HFFc6 (cell line): ENCODE data around the gene SLC12A8. TPM values are rescaled to one million over a fixed set of nuclear protein-coding genes. Genes with fewer than 3 reads are reported as not detected.

Experiments
- DNase-seq: peaks from one replicate; pipeline ENCODE4 v3.0.0-alpha.2; 2018
- H3K27ac Mint-ChIP-seq: 2 replicates; pipeline ENCODE4 v1.8.0; 2020; ENCODE audit warnings: mild to moderate bottlenecking, mixed read lengths
- H3K27me3 Mint-ChIP-seq: 2 replicates; pipeline ENCODE4 v1.8.0; 2021; ENCODE audit warnings: mild to moderate bottlenecking, moderate library complexity, mixed read lengths; ENCODE audit not compliant: insufficient read depth
- H3K36me3 Mint-ChIP-seq: 2 replicates; pipeline ENCODE4 v1.8.0; 2021; ENCODE audit warnings: low read depth, mixed read lengths
- H3K4me1 Mint-ChIP-seq: 2 replicates; pipeline ENCODE4 v1.8.0; 2020; ENCODE audit warnings: low read depth, mixed read lengths
- H3K4me3 Mint-ChIP-seq: 2 replicates; pipeline ENCODE4 v1.8.0; 2020; ENCODE audit warnings: mild to moderate bottlenecking, moderate library complexity, mixed read lengths
- H3K9me3 Mint-ChIP-seq: 2 replicates; pipeline ENCODE4 v1.8.0; 2020; ENCODE audit warnings: mild to moderate bottlenecking, mixed read lengths
- total RNA-seq, 6 experiments: library from RNA; stranded (reverse); fragmentation: NEBNext Ultra II Directional; extraction: Animal tissue kit (Norgen Biotek cat#: 25700); gene quantifications; 2 replicates in 1 of 6; 3 replicates in 5 of 6; pipeline ENCODE4 v1.2.3, GENCODE V29; 2021
- TF ChIP-seq, protein P1 (sequence below): fragments of 200-600 bp; sonication (generic); IDR thresholded peaks from 2 replicates; pipeline ENCODE4 v1.5.0; 2021; ENCODE audit warnings: antibody characterized with exemption, mild to moderate bottlenecking

Gene SLC12A8
- total RNA-seq, 6 experiments from 2014 or later, result 1.8 to 4.6 (median 3.7) TPM

DNA sequence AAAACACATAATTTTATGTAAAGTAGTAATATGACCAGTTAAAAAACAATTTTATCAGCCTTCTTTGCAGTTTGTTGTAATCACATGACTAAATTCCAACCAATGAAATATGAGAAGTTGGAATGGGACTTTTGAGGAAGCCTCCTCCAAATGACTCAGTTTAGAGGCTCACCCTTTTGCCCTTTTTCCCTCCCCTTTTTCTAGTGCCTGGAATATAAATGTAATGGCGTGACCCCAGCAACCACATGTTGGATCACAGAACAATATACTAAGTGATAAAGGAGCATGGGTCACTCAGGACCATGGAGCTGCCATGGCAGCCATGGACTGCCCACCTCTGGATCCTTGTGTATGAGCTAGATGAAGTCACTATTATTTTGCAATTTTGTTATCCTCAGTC, 107.9 kb downstream of the SLC12A8 start:
- Mint-ChIP-seq H3K9me3 (peaks cover 8% of the 10 kb centered on the region; the same call in 1 of the 2 replicates), H3K27me3 (peaks cover 4% of the 10 kb centered on the region; the same call in 1 of the 2 replicates), H3K4me3 (no peak overlapping the region), H3K36me3 (peaks cover 22% of the 10 kb centered on the region), H3K27ac (no peak overlapping the region), H3K4me1 (peaks cover 50% of the 10 kb centered on the region)
- DNase-seq, result no peak
- TF ChIP-seq, protein P1, sequence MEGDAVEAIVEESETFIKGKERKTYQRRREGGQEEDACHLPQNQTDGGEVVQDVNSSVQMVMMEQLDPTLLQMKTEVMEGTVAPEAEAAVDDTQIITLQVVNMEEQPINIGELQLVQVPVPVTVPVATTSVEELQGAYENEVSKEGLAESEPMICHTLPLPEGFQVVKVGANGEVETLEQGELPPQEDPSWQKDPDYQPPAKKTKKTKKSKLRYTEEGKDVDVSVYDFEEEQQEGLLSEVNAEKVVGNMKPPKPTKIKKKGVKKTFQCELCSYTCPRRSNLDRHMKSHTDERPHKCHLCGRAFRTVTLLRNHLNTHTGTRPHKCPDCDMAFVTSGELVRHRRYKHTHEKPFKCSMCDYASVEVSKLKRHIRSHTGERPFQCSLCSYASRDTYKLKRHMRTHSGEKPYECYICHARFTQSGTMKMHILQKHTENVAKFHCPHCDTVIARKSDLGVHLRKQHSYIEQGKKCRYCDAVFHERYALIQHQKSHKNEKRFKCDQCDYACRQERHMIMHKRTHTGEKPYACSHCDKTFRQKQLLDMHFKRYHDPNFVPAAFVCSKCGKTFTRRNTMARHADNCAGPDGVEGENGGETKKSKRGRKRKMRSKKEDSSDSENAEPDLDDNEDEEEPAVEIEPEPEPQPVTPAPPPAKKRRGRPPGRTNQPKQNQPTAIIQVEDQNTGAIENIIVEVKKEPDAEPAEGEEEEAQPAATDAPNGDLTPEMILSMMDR, result no peak

DNA sequence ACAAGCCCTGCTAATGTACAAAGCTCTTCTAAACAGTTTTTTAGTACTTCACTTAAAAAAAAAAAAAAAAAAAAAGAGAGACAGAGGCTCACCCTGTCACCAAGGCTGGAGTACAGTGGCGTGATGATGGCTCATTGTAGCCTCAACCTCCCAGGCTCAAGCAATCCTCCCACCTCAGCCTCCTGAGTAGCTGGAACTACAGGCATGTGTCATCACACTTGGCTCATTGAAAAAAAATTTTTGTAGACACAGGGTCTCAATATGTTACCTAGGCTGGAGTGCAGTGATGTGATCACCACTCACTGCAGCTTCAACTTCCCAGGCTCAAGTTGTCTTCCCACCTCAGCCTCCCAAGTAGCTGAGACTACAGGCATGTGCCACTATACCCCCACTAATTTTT, 109.1 kb downstream of the SLC12A8 start:
- Mint-ChIP-seq H3K27me3 (peaks cover 4% of the 10 kb centered on the region; the same call in 1 of the 2 replicates), H3K27ac (no peak overlapping the region), H3K9me3 (peaks cover 8% of the 10 kb centered on the region; the same call in 1 of the 2 replicates), H3K36me3 (peaks cover 22% of the 10 kb centered on the region), H3K4me3 (no peak overlapping the region), H3K4me1 (peaks cover 47% of the 10 kb centered on the region)
- DNase-seq, result no peak
- TF ChIP-seq, protein P1, result no peak

DNA sequence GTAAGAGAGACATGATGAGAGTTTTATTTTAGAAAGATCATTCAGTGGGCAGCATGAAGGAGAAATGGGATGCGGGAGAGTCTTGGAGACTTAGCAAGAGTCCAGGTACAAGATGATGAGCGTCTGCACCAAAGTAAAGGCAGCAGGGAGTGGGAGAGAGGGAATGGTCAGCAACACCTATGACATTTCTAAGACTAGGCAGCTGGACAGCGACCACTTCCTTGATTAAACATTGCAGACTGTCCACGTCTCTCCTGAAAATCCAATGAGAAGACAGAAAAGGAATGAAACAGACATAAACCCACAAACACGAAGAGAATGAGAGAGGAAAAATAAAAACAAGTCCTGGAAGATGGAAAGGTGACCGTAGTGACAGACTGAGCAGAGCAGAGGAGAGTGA, 110.1 kb downstream of the SLC12A8 start:
- no peak for DNase-seq
- H3K9me3 Mint-ChIP-seq, result peaks cover 8% of the 10 kb centered on the region; the same call in 1 of the 2 replicates
- TF ChIP-seq, protein P1, result no peak
- peaks cover 22% of the 10 kb centered on the region for H3K36me3 Mint-ChIP-seq
- H3K27me3 Mint-ChIP-seq, result peaks cover 4% of the 10 kb centered on the region; the same call in 1 of the 2 replicates
- H3K4me3 Mint-ChIP-seq, result no peak overlapping the region
- no peak overlapping the region for H3K27ac Mint-ChIP-seq
- H3K4me1 Mint-ChIP-seq, result peaks cover 41% of the 10 kb centered on the region

DNA sequence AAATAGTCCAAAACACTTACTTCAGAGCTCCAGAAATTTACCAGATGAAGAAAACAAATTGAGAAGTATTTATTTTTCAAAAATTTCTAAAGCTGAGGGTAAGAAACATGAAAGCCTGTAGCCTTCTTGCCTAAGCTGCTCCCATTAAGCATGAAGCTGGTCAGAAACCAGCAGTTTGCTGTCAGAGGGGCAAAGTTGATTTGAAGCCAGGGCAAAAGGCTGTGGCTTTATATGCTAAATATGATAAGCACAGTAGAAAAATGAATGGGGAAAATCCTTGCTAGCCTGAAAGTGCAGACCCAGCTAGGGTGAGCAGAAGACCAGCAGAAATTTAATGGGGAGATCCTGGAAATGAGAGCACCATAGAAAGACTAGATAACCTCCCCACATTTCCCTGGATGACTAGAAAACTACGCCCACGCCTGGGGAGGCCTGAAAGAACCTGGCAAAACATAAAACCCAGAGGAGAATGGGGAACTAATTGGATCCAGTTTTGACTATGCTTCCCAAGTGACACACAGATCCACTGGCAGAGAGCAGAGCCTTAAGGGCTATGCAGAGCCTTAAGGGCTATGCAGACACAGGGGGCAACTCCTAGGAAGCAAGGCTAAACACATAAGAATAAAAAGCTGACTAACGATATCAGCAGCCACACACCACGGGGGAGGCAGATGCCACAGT, 113.8 kb downstream of the SLC12A8 start:
- peaks cover 2% of the 10 kb centered on the region; the same call in 1 of the 2 replicates for H3K27me3 Mint-ChIP-seq
- peak; percentile 19 for DNase-seq
- TF ChIP-seq, protein P1, result no peak
- no peak overlapping the region for H3K4me3 Mint-ChIP-seq
- peaks cover 15% of the 10 kb centered on the region for H3K4me1 Mint-ChIP-seq
- H3K36me3 Mint-ChIP-seq, result peaks cover 9% of the 10 kb centered on the region
- no peaks in the 10 kb centered on the region for H3K9me3 Mint-ChIP-seq
- H3K27ac Mint-ChIP-seq, result peak overlapping the region; percentile 52

DNA sequence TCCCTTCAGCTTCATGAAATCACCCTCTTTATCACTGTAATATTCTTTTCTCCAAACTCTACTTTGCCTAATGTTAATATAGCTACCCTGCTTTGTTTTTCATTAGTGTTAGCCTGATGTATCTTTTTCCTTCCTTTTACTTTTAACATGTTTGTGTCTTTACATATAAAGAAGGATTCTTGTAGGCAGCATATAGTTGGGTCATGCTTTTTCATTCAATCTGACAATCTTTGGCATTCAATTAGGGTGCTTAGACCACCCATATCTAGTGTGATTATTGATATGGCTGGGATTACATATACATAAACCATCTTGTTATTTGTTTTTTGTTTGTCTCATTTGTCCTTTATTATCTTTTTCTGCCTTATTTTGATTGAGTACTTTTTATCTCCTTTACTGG, 121.9 kb downstream of the SLC12A8 start:
- peaks cover 26% of the 10 kb centered on the region for H3K4me1 Mint-ChIP-seq
- H3K9me3 Mint-ChIP-seq, result no peaks in the 10 kb centered on the region
- no peak overlapping the region for H3K4me3 Mint-ChIP-seq
- TF ChIP-seq, protein P1, result no peak
- no peaks in the 10 kb centered on the region; the same call in 1 of the 2 replicates for H3K27me3 Mint-ChIP-seq
- no peak for DNase-seq
- H3K36me3 Mint-ChIP-seq, result peaks cover 5% of the 10 kb centered on the region; the same call in 1 of the 2 replicates
- H3K27ac Mint-ChIP-seq, result no peak overlapping the region
